K562 (cell line): ENCODE results near the gene TRIM69. TPM values are rescaled to one million over a fixed set of nuclear protein-coding genes. Genes with fewer than 3 reads are reported as not detected.

ENCODE experiments used
- ATAC-seq: fragments of 200-7000 bp; cut with Tn5 transposase; 3 replicates; pipeline ENCODE4 v1.9.1; 2020; ENCODE audit warnings: moderate library complexity
- BruUV-seq: library from RNA; stranded (reverse); fragments of 400-500 nt; replicated peaks from 2 replicates; lab custom pipeline; 2021; lab: Mats Ljungman, UMichigan
- CTCF ChIA-PET: fragments of 300-600 bp; formaldehyde crosslinking; extraction: SDS; loops from one replicate; lab custom pipeline; 2021; ENCODE audit warnings: low intra/inter-chr PET ratio; lab: Yijun Ruan, JAX
- POLR2A ChIA-PET: fragments of 300-600, 350-650 bp; sonication (Branson Sonifier 250); formaldehyde crosslinking; extraction: SDS; loops from one replicate; lab custom pipeline; 2021; ENCODE audit warnings: antibody characterized with exemption, inconsistent platforms; lab: Yijun Ruan, JAX
- DNase-seq, 4 experiments: peaks; one replicate each; pipeline versions ENCODE4 v3.0.0 to v3.0.0-alpha.2; 2011 to 2018; ENCODE audit warnings: low spot score in 3 of 4, mixed read lengths in 3 of 4; ENCODE audit errors: extremely low read depth in 1 of 4
- FAIRE-seq: peaks from 2 replicates; lab custom pipeline; 2011; peaks lifted over from hg19 to GRCh38; lab: Jason Lieb, UNC
- H2AFZ ChIP-seq: 2 replicates; pipeline ENCODE4 v1.6.0; 2011; ENCODE audit warnings: low read depth, low read length, control low read depth, inconsistent platforms
- H3K27ac ChIP-seq: fragments of 200-600 bp; 3 replicates; pipeline ENCODE4 v1.8.0; 2011; ENCODE audit warnings: low read depth, mild to moderate bottlenecking, control low read depth, inconsistent platforms, low read length, moderate library complexity, mixed read lengths; ENCODE audit errors: extremely low read depth
- H3K27me3 ChIP-seq, 2 experiments: fragments of 300-600 bp in 1 of 2; 2 replicates in 1 of 2; 3 replicates in 1 of 2; pipeline versions ENCODE4 v1.6.0 to v1.8.0; 2011; ENCODE audit warnings: inconsistent platforms in 2 of 2, low read length in 2 of 2, mild to moderate bottlenecking in 1 of 2, mixed read lengths in 1 of 2, moderate library complexity in 1 of 2; ENCODE audit not compliant: control insufficient read depth in 2 of 2, insufficient read depth in 2 of 2
- H3K36me3 ChIP-seq: fragments of 300-600 bp; 3 replicates; pipeline ENCODE4 v1.8.0; 2011; ENCODE audit warnings: mild to moderate bottlenecking, low read length, inconsistent platforms; ENCODE audit not compliant: control insufficient read depth, insufficient read depth
- H3K4me1 ChIP-seq, 2 experiments: fragments of 200-600 bp in 1 of 2; replicated peaks in 1 of 2; 2 replicates in 1 of 2; 3 replicates in 1 of 2; pipeline versions ENCODE4 v1.5.1 to v1.8.0; 2011; ENCODE audit warnings: inconsistent platforms in 2 of 2, low read length in 2 of 2, mild to moderate bottlenecking in 1 of 2, mixed read lengths in 1 of 2, moderate library complexity in 1 of 2; ENCODE audit not compliant: control insufficient read depth in 2 of 2, insufficient read depth in 2 of 2
- H3K4me2 ChIP-seq: 2 replicates; pipeline ENCODE4 v1.6.1; 2011; ENCODE audit warnings: low read length, control low read depth, inconsistent platforms, mixed read lengths; ENCODE audit not compliant: insufficient read depth
- H3K4me3 ChIP-seq: fragments of 200-600 bp; sonication (generic), shearing (Covaris generic); 2 replicates; pipeline ENCODE4 v1.5.1; 2016; ENCODE audit warnings: control low read depth, inconsistent platforms
- H3K79me2 ChIP-seq: fragments of 200-600 bp; 3 replicates; pipeline ENCODE4 v1.8.0; 2011; ENCODE audit warnings: low read length, inconsistent platforms; ENCODE audit not compliant: control insufficient read depth, insufficient read depth
- H3K9ac ChIP-seq, 2 experiments: 2 replicates each; pipeline versions ENCODE4 v1.6.0 to v1.6.1; 2011; ENCODE audit warnings: low read depth in 2 of 2, low read length in 2 of 2, control low read depth in 1 of 2, inconsistent platforms in 1 of 2, mild to moderate bottlenecking in 1 of 2, mixed read lengths in 1 of 2; ENCODE audit not compliant: insufficient read depth in 1 of 2
- H3K9me1 ChIP-seq: one replicate; pipeline ENCODE4 v1.6.0; 2011; ENCODE audit warnings: inconsistent platforms, mild to moderate bottlenecking, low read length, moderate library complexity; ENCODE audit not compliant: control insufficient read depth, insufficient read depth
- H3K9me3 ChIP-seq: replicated peaks from 2 replicates; pipeline ENCODE4 v1.5.1; 2011; ENCODE audit warnings: low read depth, low read length, inconsistent platforms; ENCODE audit not compliant: control insufficient read depth, insufficient read depth
- H4K20me1 ChIP-seq: replicated peaks from 2 replicates; pipeline ENCODE4 v1.6.1; 2011; ENCODE audit warnings: low read length, inconsistent platforms, mixed read lengths; ENCODE audit not compliant: control insufficient read depth, insufficient read depth
- ATF1 ChIP-seq, 2 experiments: fragments of 450-650 bp in 1 of 2; IDR thresholded peaks; 2 replicates each; pipeline ENCODE4 v1.6.1; 2016; ENCODE audit warnings: missing compliant biosample characterization in 1 of 2, missing genetic modification characterization in 1 of 2
- BACH1 ChIP-seq: fragments of 200-800 bp; sonication (Bioruptor generic); IDR thresholded peaks from 2 replicates; pipeline ENCODE4 v1.6.1; 2016; ENCODE audit warnings: missing genetic modification characterization, missing compliant biosample characterization
- CREB5 ChIP-seq: fragments of 250-450 bp; sonication (Bioruptor Pico); IDR thresholded peaks from 2 replicates; pipeline ENCODE4 v1.5.0; 2020; ENCODE audit warnings: mild to moderate bottlenecking
- KDM2B ChIP-seq: fragments of 250-450 bp; sonication (Bioruptor Pico); IDR thresholded peaks from 2 replicates; pipeline ENCODE4 v1.8.0; 2021; ENCODE audit warnings: mild to moderate bottlenecking, moderate library complexity
- MCM7 ChIP-seq, 2 experiments: fragments of 450-650 bp; IDR thresholded peaks; 2 replicates each; pipeline ENCODE4 v1.6.1; 2016 to 2018
- PHB2 ChIP-seq: fragments of 450-650 bp; IDR thresholded peaks from 2 replicates; pipeline ENCODE4 v1.6.1; 2017; ENCODE audit warnings: low read depth
- SUPT5H ChIP-seq: fragments of 450-650 bp; IDR thresholded peaks from 2 replicates; pipeline ENCODE4 v1.6.1; 2016
- WGBS: fragments of 100-300 bp; shearing (Covaris generic); methylation state at CpG from one replicate; pipeline ENCODE4 v1.1.6; 2016; ENCODE audit warnings: low coverage, mixed read lengths; ENCODE audit not compliant: insufficient coverage; ENCODE audit errors: missing lambda C conversion rate; 5-methylcytosine and 5-hydroxymethylcytosine counted together
- in situ Hi-C: fragments of 300-500 bp; cut with MboI; formaldehyde crosslinking; loops from 4 replicates; pipeline ENCODE4 v1.15.0; 2018; ENCODE audit warnings: inconsistent platforms, mixed read lengths
- intact Hi-C: fragments of 100-400 bp; cut with micrococcal nuclease; formaldehyde crosslinking; loops from 2 replicates; pipeline ENCODE4 v1.14.2; 2022
- polyA plus RNA-seq, 8 experiments: library from polyadenylated mRNA; depleted of rRNA in 4 of 8; stranded (reverse) in 5 of 8; unstranded in 3 of 8; fragments of >200 nt; fragmentation: Nextera tagmentation in 2 of 8; fragmentation: Illumina TruSeq in 1 of 8; extraction: Ambion mirVana in 2 of 8; extraction: Trizol in 1 of 8; gene quantifications; 2 replicates each; pipeline versions ENCODE4 v1.2.1 to v1.2.3, GENCODE V29; 2011 to 2014; ENCODE audit warnings: inconsistent platforms in 1 of 8, missing spikeins in 1 of 8
- total RNA-seq, 7 experiments: library from RNA; depleted of rRNA in 6 of 7; stranded (reverse); fragments of >200 nt in 6 of 7; fragmentation: Illumina TruSeq in 2 of 7; extraction: Trizol in 2 of 7; gene quantifications; 2 replicates each; pipeline versions ENCODE4 v1.2.1 to v1.2.3, GENCODE V29; 2011 to 2021; ENCODE audit warnings: low replicate concordance in 1 of 7

The TRIM69 gene
- total and polyA plus RNA-seq, 9 of the 15 experiments (the other 6 are each of a cell fraction or from before 2014, with no cell fraction given), result 1.0 to 4.3 (median 2.3) TPM

GRCh38 chr15:44794072-44794471 lies 57.7 kb downstream of the TRIM69 start:
- DNase-seq (no peak), FAIRE-seq (no peak), ATAC-seq (no peak)
- Histone ChIP-seq H3K27me3 (no peaks in the 10 kb centered on the region), H3K4me3 (no peak overlapping the region), H3K4me2 (no peak overlapping the region), H3K36me3 (no peaks in the 10 kb centered on the region), H3K9me3 (no peaks in the 10 kb centered on the region), H2AFZ (peak overlapping the region; percentile 71), H3K27ac (no peak overlapping the region; the same call in 2 of the 3 replicates), H3K9me1 (no peaks in the 10 kb centered on the region), H3K79me2 (no peaks in the 10 kb centered on the region), H4K20me1 (no peaks in the 10 kb centered on the region), H3K4me1 (peaks cover 0 to 28% of the 10 kb centered on the region in 2 experiments; a peak in 3 of 5 replicates), H3K9ac (no peak overlapping the region)
- in situ Hi-C loops (no loop called here), intact Hi-C loops (loop anchor here (10.0 kb wide), 1 partner anchor 51 kb away; no protein-coding TSS in a partner anchor)
- TF ChIP-seq ATF1 (CRISPR knock-in tag; IDR thresholded peaks at IDR 0.05), result no peak
- TF ChIP-seq ATF1 (tag; IDR thresholded peaks at IDR 0.05), result no peak
- no peak for TF ChIP-seq MCM7 (IDR thresholded peaks at IDR 0.05)
- TF ChIP-seq CREB5, result no peak
- TF ChIP-seq SUPT5H, result no peak
- no peak for TF ChIP-seq PHB2
- TF ChIP-seq BACH1, result no peak
- no peak for TF ChIP-seq KDM2B (CRISPR knock-in tag)
- 29% methylated on average over 1 of the region's 1 CpG for WGBS
- POLR2A ChIA-PET, result no interaction called here
- CTCF ChIA-PET, result no interaction called here
- BruUV-seq, result no TSS peak
